ENCODE measurements around the gene SHISA4. TPM values are rescaled to one million over a fixed set of nuclear protein-coding genes. Genes with fewer than 3 reads are reported as not detected.

The SHISA4 gene
- total RNA-seq, 1 experiment from 2014 or later: 12.1 TPM

GRCh38 chr1:201880928-201881571 lies 7.6 kb upstream of the SHISA4 start:
- no peak for DNase-seq (ENCODE audit: extremely low read depth, low read depth)

- no peak for DNase-seq (ENCODE audit: extremely low read depth, low read depth)
These were observed 7.1 kb upstream of the SHISA4 start for GRCh38 chr1:201881617-201882016.

GRCh38 chr1:201882665-201883132 lies 6.0 kb upstream of the SHISA4 start:
- peak; percentile 68 for DNase-seq (ENCODE audit: extremely low read depth, low read depth)

- DNase-seq (ENCODE audit: extremely low read depth, low read depth): no peak
These were observed 5.4 kb upstream of the SHISA4 start for GRCh38 chr1:201883266-201883665.

GRCh38 chr1:201883786-201884185 lies 4.9 kb upstream of the SHISA4 start:
- DNase-seq (ENCODE audit: extremely low read depth, low read depth): peak; percentile 37

- DNase-seq (ENCODE audit: extremely low read depth, low read depth): no peak
These were observed 4.3 kb upstream of the SHISA4 start for GRCh38 chr1:201884425-201884824.

- DNase-seq (ENCODE audit: extremely low read depth, low read depth): peak; percentile 29
These were observed 3.1 kb upstream of the SHISA4 start for GRCh38 chr1:201885531-201886075.

GRCh38 chr1:201886103-201886885 lies 2.4 kb upstream of the SHISA4 start:
- DNase-seq (ENCODE audit: extremely low read depth, low read depth): no peak

GRCh38 chr1:201887116-201887866 lies 1.4 kb upstream of the SHISA4 start:
- no peak for DNase-seq (ENCODE audit: extremely low read depth, low read depth)

- DNase-seq (ENCODE audit: extremely low read depth, low read depth): no peak
These were observed 631 bp downstream of the SHISA4 start for GRCh38 chr1:201889090-201889968.

- DNase-seq (ENCODE audit: extremely low read depth, low read depth): no peak
These were observed 1.5 kb downstream of the SHISA4 start for GRCh38 chr1:201890223-201890622.

- DNase-seq (ENCODE audit: extremely low read depth, low read depth): no peak
These were observed 2.2 kb downstream of the SHISA4 start for GRCh38 chr1:201890806-201891450.

- no peak for DNase-seq (ENCODE audit: extremely low read depth, low read depth)
These were observed 2.9 kb downstream of the SHISA4 start for GRCh38 chr1:201891451-201892045.

GRCh38 chr1:201892211-201892610 lies 3.5 kb downstream of the SHISA4 start:
- no peak for DNase-seq (ENCODE audit: extremely low read depth, low read depth)

GRCh38 chr1:201893431-201893830 lies 4.7 kb downstream of the SHISA4 start:
- no peak for DNase-seq (ENCODE audit: extremely low read depth, low read depth)

- no peak for DNase-seq (ENCODE audit: extremely low read depth, low read depth)
These were observed 5.8 kb downstream of the SHISA4 start for GRCh38 chr1:201894343-201895119.

GRCh38 chr1:201895120-201895665 lies 6.5 kb downstream of the SHISA4 start:
- DNase-seq (ENCODE audit: extremely low read depth, low read depth): no peak
